Heart left ventricle (tissue), 16 donors: ENCODE data around the gene TIGD6. TPM values are rescaled to one million over a fixed set of nuclear protein-coding genes. Genes with fewer than 3 reads are reported as not detected.

Experiments
- ATAC-seq, 4 donors: fragments of 200-7000 bp; cut with Tn5 transposase; one replicate each; pipeline ENCODE4 v1.9.1; 2020 to 2022; ENCODE audit warnings: moderate library complexity in 4 of 4, mild to moderate bottlenecking in 3 of 4, moderate number of reproducible peaks in 1 of 4
- DNase-seq, 5 donors: peaks; one replicate each; pipeline ENCODE4 v3.0.0-alpha.2; 2020
- H3K27ac ChIP-seq, 12 donors: fragments of 200-600 bp; sonication (generic) in 4 of 12; one replicate each; pipeline versions ENCODE4 v1.5.0 to v1.8.0; 2016 to 2022; ENCODE audit warnings: mild to moderate bottlenecking in 2 of 12
- H3K27me3 ChIP-seq, 9 donors: fragments of 200-600 bp; sonication (generic) in 2 of 9; one replicate each; pipeline versions ENCODE4 v1.5.1 to v1.8.0; 2016 to 2022; ENCODE audit warnings: mild to moderate bottlenecking in 3 of 9
- H3K36me3 ChIP-seq, 9 donors: fragments of 200-600 bp; sonication (generic) in 2 of 9; one replicate each; pipeline versions ENCODE4 v1.5.0 to v1.8.0; 2018 to 2022; ENCODE audit warnings: mild to moderate bottlenecking in 2 of 9
- H3K4me1 ChIP-seq, 12 donors: fragments of 200-600 bp; sonication (generic) in 4 of 12; one replicate each; pipeline versions ENCODE4 v1.5.0 to v1.8.0; 2016 to 2022; ENCODE audit warnings: mild to moderate bottlenecking in 3 of 12
- H3K4me3 ChIP-seq, 12 donors: fragments of 200-600 bp; sonication (generic) in 4 of 12; one replicate each; pipeline versions ENCODE4 v1.5.0 to v1.8.0; 2017 to 2022; ENCODE audit warnings: mild to moderate bottlenecking in 9 of 12, moderate library complexity in 4 of 12
- H3K9me3 ChIP-seq, 12 donors: fragments of 200-600 bp; sonication (generic) in 4 of 12; one replicate each; pipeline versions ENCODE4 v1.5.0 to v1.8.0; 2016 to 2022; ENCODE audit warnings: mild to moderate bottlenecking in 1 of 12
- POLR2A ChIP-seq, 2 donors: fragments of 450-650 bp; IDR thresholded peaks; one replicate each; pipeline ENCODE4 v1.6.1; 2017; ENCODE audit warnings: antibody characterized with exemption in 2 of 2, mild to moderate bottlenecking in 2 of 2, moderate library complexity in 2 of 2
- WGBS, 4 donors: extraction: QIAGEN DNeasy Blood & Tissue Kit in 2 of 4; methylation state at CpG; one replicate each; pipeline versions ENCODE4 v1.1.5 to v1.1.7; 2013 to 2018; 5-methylcytosine and 5-hydroxymethylcytosine counted together
- intact Hi-C, 10 donors: fragments of 100-400 bp; cut with DNase I; formaldehyde crosslinking; loops; one replicate each; pipeline versions ENCODE4 v1.11.1 to v1.14.2; 2022
- polyA plus RNA-seq, 2 donors: library from polyadenylated mRNA; stranded (reverse); fragments of 200-250 nt; gene quantifications; one replicate each; pipeline ENCODE4 v1.2.3, GENCODE V29; 2013
- total RNA-seq, 9 donors: library from RNA; depleted of rRNA in 2 of 9; stranded (reverse); fragments of >200 nt in 2 of 9; fragmentation: NEBNext Ultra II Directional in 3 of 9; extraction: Animal tissue kit (Norgen Biotek cat#: 25700) in 3 of 9; gene quantifications; one replicate each; pipeline versions ENCODE4 v1.1.0 to v1.2.4, GENCODE V29; 2016 to 2023
- TF ChIP-seq, protein P1 (sequence below), 12 donors: fragments of 200-600 bp; sonication (generic) in 4 of 12; IDR thresholded peaks; one replicate each; pipeline versions ENCODE4 v1.5.0 to v1.8.0; 2018 to 2022; ENCODE audit warnings: antibody characterized with exemption in 12 of 12, mild to moderate bottlenecking in 5 of 12
- donor health status: ischemic (EF 13 %, LVEDD 7.1; RV severe dilation, severe dysfunction).
- donor health status: healthy with polysubstance abuse.
- donor health status: DM: no; HTN: yes; CAD: no.
- donor health status: DM: no; HTN: no; CAD: no.
- donor health status: ischemic (EF 25% LVEDD 6.9; RV normal size, moderate dysfunction).
- donor health status: ischemic (EF 25% LVEDD 5.7; RV mildly dilated, moderate dysfunction).
- donor health status: healthy.
- donor health status: DM: yes; HTN: yes; CAD: no.
- donor health status: ischemic (EF 35%, LVEDD 5.7; RV mildly dilated, moderate dysfunction).
- donor health status: nonischemic (EF 11% LVEDD 7.7; RV severe dilation, severe dysfunction).
- donor health status: DM: yes; HTN: yes; CAD: no.
- donor health status: PGD.
- donor health status: ischemic (EF 29% LVEDD 5.4; RV normal size, mild dysfunction).
- donor health status: nonischemic (EF 23%, LVEDD 6.1; RV moderate dilation, normal function).

Gene TIGD6
- total and polyA plus RNA-seq, 11 donors, result 1.3 to 4.3 (median 2.6) TPM

GRCh38 chr5:149995385-149996204, 4.9 kb downstream of the TIGD6 start:
- Histone ChIP-seq H3K27me3 (no peaks in the 10 kb centered on the region), H3K4me3 (no peak overlapping the region), H3K27ac (no peak overlapping the region), H3K4me1 (peaks cover 0 to 28% (median 10%) of the 10 kb centered on the region in 12 donors), H3K9me3 (no peaks in the 10 kb centered on the region), H3K36me3 (peaks cover 0 to 22% (median 14%) of the 10 kb centered on the region in 9 donors)
- peak in 3 of 4 donors; percentile 16 to 41 (median 28) for ATAC-seq
- no peak for TF ChIP-seq POLR2A (IDR thresholded peaks at IDR 0.05)
- TF ChIP-seq, protein P1, sequence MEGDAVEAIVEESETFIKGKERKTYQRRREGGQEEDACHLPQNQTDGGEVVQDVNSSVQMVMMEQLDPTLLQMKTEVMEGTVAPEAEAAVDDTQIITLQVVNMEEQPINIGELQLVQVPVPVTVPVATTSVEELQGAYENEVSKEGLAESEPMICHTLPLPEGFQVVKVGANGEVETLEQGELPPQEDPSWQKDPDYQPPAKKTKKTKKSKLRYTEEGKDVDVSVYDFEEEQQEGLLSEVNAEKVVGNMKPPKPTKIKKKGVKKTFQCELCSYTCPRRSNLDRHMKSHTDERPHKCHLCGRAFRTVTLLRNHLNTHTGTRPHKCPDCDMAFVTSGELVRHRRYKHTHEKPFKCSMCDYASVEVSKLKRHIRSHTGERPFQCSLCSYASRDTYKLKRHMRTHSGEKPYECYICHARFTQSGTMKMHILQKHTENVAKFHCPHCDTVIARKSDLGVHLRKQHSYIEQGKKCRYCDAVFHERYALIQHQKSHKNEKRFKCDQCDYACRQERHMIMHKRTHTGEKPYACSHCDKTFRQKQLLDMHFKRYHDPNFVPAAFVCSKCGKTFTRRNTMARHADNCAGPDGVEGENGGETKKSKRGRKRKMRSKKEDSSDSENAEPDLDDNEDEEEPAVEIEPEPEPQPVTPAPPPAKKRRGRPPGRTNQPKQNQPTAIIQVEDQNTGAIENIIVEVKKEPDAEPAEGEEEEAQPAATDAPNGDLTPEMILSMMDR (IDR thresholded peaks at IDR 0.05), result no peak
- DNase-seq, result peak in 1 of 5 donors; percentile 34
- WGBS, 4 donors, result 83 to 88% (median 87%) methylated on average over 14 of the region's 14 CpGs
- intact Hi-C loops, result loop anchor here in 1 of 10 donors (10.0 kb wide), 1 partner anchor 151 kb away; no protein-coding TSS in a partner anchor

- Histone ChIP-seq H3K9me3 (no peaks in the 10 kb centered on the region), H3K36me3 (peaks cover 0 to 22% (median 14%) of the 10 kb centered on the region in 9 donors), H3K27ac (no peak overlapping the region), H3K4me3 (no peak overlapping the region), H3K27me3 (no peaks in the 10 kb centered on the region), H3K4me1 (peaks cover 0 to 16% (median 0%) of the 10 kb centered on the region in 12 donors)
- TF ChIP-seq POLR2A (IDR thresholded peaks at IDR 0.05), result no peak
- TF ChIP-seq, protein P1 (IDR thresholded peaks at IDR 0.05), result no peak
- DNase-seq (no peak), ATAC-seq (no peak)
- intact Hi-C loops, result loop anchor here in 5 of 10 donors (5.0 to 10.0 kb wide), 6 partner anchors 141 to 361 kb away; no protein-coding TSS in a partner anchor
- WGBS, 4 donors, result 88 to 95% (median 95%) methylated on average over 3 of the region's 3 CpGs
These were observed 7.0 kb downstream of the TIGD6 start for GRCh38 chr5:149993471-149993870.

GRCh38 chr5:149990518-149991376, 9.7 kb downstream of the TIGD6 start:
- peak in 4 of 5 donors; percentile 51 to 73 (median 60) for DNase-seq
- Histone ChIP-seq H3K27me3 (no peaks in the 10 kb centered on the region), H3K4me3 (no peak overlapping the region), H3K36me3 (peaks cover 0 to 18% (median 10%) of the 10 kb centered on the region in 9 donors), H3K4me1 (peaks cover 0 to 16% (median 0%) of the 10 kb centered on the region in 12 donors), H3K9me3 (no peaks in the 10 kb centered on the region), H3K27ac (no peak overlapping the region)
- intact Hi-C loops, result loop anchor here in 9 of 10 donors (1.0 to 10.0 kb wide), 13 partner anchors 138 to 358 kb away; no protein-coding TSS in a partner anchor
- peak in 3 of 4 donors; percentile 74 to 82 (median 82) for ATAC-seq
- WGBS, 4 donors, result 63 to 70% (median 66%) methylated on average over 4 of the region's 4 CpGs
- TF ChIP-seq, protein P1 (IDR thresholded peaks at IDR 0.05), result peak; percentile 87 to 96 (median 94)
- no peak for TF ChIP-seq POLR2A (IDR thresholded peaks at IDR 0.05)
